GM18867 (cell line): ENCODE measurements around the gene DDX54.

ENCODE experiments used
- ATAC-seq: cut with Tn5 transposase; IDR thresholded peaks from one replicate; pipeline ENCODE4 v1.9.1; 2021; ENCODE audit warnings: mild to moderate bottlenecking, moderate library complexity; ENCODE audit not compliant: unreplicated experiment

Gene DDX54

DNA sequence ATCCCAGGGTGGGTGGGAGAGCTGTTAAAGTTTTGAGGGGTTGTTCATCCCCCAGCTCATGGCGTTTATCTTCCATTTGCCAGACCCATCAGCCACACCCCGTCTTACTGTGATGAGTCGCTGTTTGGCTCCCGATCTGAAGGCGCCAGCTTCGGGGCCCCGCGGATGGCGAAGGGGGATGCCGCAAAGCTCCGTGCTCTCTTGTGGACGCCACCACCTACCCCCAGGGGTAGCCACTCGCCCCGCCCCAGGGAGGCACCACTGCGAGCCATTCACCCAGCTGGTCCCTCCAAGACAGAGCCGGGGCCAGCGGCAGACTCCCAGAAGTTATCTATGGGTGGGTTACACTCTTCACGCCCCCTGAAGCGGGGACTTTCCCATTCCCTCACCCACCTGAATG is 5.9 kb upstream of the DDX54 start:
- no peak for ATAC-seq

DNA sequence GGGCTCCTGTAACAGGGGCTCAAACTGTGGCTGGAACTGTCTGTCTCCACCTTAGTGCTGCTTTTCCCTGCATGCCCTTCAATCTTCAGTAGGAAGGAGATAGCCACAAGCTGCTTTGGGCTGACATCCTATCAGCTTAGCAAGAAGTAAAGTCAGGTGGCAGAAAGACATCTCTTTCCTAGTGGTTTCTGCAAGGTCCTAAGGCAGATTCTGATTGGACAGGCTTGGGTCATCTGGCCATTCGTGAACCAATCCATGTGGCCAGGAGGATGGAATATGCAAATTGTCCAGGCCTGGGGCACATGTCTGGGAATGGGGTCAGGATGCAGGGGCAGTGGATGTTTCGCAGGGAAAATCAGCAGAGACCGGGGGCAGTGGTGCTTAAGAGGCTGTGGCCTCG is 5.5 kb upstream of the DDX54 start:
- ATAC-seq: no peak

DNA sequence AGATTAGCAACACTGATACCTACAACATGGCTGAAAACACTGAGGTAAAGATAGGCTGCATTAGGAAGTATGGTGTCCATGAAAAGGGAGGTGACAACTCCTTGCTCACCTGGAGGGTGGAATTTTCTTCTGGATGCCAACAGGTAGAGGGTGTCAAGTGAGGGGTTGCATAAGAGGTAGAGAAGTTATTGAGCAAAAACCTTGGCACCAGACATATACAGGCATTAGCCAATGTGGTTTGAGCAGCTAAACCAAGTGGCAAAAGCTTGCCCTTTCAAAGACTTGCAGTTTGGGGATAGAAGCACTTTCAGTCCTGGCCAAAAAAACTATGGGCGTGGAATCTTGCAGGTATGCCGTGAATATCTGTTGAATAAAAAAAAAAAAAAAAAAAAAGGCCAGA is 4.1 kb upstream of the DDX54 start:
- no peak for ATAC-seq

DNA sequence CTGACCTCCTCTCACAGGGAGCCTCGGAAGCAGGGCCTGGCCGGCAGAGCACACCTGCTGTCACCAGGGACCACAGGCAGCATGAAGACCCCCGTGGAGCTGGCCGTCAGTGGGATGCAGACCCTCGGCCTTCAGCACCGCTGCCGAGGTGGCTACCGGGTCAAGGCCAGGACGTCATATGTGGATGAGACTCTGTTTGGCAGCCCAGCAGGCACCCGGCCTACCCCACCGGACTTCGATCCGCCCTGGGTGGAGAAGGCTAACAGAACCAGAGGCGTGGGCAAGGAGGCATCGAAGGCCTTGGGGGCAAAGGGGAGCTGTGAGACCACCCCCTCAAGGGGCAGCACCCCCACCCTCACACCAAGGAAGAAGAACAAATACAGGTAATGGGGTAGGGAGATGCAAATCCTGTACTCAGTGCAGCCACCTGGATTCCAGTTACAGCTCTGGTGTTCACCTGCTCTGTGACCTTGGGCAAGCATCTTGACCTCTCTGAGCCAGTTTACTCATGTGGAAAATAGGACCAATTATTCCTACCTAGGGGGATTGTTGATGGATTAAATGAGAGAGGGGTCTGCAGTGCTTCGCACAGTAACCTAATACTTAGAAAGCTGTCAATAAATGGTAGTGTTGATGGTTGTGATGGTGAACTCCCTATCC is 1.5 kb upstream of the DDX54 start:
- no peak for ATAC-seq

DNA sequence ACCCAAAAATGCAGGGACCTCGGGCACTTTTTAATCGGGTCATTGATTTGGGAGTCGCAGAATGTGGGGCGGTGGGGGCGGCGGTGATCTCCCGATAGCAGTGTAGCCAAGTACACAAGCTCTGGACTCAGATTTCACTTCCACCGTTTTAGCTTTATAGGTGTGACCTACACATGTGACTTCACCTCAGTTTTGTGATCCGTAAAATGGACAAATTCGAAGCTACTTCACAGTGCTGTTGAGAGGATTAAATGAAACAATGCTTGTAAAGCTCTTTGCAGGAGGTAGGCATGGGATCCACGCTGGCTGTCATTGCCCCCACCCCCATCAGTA is 721 bp upstream of the DDX54 start:
- ATAC-seq: no peak

DNA sequence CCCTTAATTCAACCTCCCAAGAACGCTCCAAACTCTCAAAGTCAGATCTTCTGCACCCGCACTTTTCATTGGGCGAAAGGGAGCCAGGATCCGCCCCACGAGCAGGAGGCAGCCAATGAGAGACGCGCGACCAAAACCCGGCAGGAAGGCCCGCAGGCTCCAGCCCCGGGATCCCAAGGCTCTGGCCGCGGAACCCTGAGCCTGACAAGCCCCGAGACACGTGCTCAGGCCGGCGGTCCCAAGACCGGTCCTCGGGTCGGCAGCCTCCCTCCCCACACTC is 438 bp downstream of the DDX54 start:
- peak; percentile 71 for ATAC-seq

DNA sequence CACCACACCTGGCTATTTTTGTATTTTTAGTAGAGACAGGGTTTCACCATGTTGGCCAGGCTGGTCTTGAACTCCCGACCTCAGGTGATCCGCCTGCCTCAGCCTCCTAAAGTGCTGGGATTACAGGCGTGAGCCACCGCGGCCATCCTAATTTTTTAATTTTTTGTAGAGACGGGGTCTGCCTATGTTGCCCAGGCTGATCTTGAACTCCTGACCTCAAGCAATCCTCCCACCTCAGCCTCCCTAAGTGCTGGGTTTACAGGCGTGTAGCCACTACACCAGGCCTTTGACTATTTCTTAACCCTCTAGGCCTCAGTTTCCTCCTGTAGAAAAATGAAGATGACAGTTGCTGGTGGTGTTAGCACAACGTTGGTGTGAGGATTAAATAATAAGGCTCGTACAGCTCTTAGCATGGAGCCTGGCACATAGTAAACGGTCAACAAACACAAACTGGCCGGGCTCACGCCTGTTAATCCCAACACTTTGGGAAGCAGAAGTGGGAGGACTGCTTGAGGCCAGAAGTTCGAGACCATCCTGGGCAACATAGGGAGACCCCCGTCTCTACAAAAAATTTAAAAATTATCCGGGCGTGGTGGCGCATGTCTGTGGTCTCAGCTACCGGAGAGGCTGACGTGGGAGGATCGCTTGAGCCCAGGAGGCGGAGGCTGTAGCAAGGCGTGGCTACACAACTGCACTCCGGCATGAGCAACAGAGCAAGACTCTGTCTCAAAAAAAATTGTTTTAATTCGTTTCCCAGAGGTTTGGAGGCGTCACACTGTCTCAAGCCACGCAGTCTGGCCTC is 979 bp downstream of the DDX54 start:
- ATAC-seq: peak; percentile 52

DNA sequence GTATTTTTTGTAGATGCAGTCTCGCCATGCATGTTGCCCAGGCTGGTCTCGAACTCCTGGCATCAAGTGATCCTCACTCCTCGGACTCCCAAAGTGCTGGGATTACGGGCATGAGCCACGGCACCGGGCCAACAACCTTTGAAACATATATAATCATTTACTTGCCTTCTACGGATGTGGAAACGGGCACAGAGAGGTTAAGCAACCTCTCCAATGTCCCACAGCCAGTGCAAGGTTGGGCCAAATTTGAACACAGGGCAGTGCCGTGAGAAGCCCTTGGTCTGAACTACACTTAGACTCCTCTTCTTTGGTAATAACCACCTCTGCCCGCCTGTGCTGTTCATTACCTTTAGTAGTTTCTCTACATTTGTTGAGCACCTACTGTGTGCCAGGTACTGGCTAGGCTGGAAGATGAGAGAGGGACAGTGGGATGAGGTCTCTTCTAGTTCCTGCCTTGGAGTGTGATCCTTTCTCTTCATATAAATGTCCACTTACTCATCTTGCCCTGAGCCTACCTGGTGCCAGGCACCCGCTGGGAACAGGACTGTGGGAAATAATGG is 2.2 kb downstream of the DDX54 start:
- no peak for ATAC-seq

DNA sequence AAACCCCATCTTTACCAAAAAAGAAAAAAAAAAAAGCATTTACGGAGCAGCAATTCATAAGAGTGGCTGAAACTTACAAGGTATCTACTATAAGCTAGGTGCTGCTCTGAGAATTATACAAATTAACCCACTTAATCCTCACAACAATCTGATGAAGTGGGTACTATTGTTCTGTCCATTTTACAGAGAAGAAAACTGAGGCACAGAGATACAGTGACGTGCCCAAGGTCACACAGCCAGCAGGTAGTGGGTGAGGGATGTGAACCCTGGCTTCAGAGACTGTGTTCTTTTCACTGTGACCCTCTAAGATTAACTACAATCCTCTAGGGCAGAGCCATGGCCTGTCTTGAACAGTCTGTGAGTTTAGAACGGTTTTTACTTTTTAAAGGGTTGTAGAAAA is 3.3 kb downstream of the DDX54 start:
- ATAC-seq: no peak

DNA sequence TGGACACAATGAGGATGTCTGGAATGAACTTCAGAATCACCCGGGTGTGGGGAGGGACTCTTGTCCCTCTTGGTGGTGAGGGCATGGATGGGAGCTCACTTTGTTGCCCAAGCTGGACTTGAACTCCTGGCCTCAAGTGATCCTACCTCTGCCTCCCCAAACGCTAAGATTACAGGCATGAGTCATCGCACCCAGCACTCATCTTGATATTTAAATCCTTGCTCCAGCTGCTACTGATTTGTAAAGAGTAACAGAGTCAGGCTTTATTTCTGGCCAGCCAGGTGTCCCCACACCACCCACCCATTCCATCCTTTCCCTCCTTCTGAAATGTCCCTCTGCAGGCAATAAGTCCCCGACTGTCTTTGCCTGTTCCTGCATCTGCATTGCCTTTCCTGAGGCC is 4.9 kb downstream of the DDX54 start:
- no peak for ATAC-seq

DNA sequence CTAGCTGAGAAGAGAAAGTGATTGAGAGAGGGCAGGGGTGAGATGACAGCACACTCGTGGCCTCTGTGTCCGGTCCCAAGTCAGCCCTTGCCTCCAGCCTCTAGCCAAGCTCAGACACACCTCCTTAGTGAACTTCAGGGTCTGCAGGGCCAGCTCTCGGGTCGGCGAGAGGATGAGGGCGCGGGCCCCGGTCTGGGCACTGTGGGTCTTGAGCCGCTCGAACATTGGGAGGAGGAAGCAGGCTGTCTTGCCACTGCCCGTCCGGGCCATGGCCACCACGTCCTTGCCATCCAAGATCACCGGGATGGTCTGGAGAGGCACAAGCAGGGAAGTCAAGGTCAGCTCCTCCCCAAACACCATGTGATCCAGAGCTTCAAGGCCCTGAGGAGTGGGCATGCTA is 6.3 kb downstream of the DDX54 start:
- no peak for ATAC-seq

DNA sequence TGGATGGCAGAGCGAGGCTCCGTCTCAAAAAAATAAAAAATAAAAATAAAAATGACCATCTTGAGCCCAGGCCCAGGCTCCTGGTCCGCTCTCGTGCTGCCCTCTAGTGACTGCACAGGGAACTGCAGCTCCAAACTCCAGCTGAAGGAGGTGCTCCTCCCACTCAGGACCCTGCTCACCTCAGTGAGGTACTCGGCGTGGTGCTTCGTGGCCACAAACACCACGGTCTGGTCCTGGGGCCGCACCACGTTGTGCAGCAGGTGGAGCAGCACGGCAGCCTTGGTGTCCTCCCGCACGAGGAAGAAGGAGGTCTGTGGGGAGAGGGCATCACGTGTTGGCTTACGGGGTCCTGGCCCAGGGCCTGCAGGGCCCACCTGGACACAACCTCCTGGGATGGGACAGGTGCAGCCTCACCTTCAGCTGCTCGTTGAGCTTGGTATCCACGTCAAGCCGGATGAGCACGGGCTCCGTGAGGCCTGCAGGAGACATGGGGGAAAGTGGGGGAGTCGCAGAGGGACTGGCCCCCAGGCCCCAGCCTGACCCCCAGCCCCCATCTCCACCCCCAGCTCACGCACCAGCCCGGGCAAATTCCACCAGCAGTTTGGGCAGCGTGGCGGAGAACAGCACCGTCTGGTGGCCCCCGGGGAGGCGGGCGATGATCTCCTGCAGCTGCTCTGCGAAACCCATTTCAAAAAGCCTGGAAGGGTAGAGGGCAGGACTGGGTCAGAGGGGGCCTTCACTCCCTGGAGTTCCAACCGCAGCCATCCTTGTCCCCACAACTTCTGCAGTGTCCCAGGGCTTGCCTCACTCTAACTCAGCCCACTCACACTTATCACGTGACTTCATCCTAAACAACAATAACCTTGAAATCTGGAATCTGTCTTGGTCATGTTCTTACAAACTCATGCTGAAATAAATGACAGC is 10.6 kb downstream of the DDX54 start:
- ATAC-seq: no peak

DNA sequence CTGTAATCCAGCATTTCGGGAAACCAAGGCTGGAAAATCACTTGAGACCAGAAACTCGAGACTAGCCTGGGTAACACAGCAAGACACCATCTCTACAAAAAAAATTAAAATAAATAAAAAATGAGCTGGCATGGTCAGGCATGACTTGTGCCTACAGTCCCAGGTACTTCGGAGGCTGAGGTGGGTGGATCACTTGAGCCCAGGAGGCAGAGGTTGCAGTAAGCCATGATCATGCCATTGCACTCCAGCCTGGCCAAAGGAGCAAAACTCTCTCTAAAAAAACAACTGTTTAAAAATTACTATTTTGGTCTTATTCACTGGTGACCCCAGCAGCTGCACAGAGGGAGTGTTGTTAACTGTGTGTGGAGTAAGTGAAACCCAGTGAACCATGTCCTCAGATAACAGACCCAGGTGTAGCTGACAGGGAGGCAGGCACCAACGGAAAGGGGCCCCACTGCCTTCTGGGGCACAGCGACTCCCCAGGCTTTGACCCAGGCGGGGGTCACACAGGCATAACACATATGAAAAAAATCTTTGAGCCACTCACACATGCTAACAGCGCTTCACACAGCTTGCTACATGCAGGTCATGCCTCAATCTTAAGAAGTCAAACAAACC is 12.1 kb downstream of the DDX54 start:
- no peak for ATAC-seq

DNA sequence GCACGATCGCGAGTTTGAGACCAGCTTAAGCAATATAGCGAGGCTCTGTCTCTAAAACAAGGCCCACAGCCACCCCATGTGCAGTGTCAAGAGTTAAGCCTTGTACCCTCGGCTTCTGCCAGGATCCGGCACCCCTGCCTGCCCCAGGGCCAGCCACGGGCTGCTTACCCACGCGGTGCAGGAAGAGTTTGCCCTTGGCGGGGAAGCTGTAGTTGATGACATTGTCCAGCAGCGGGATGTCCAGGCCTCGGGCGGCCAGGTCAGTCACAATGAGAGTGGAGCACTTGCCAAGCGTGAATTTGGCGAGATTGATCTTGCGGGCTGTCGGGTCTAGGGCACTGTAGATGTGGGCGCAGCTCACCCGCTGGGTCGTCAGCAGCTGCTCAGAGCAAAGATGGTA is 13.1 kb downstream of the DDX54 start:
- ATAC-seq: no peak

DNA sequence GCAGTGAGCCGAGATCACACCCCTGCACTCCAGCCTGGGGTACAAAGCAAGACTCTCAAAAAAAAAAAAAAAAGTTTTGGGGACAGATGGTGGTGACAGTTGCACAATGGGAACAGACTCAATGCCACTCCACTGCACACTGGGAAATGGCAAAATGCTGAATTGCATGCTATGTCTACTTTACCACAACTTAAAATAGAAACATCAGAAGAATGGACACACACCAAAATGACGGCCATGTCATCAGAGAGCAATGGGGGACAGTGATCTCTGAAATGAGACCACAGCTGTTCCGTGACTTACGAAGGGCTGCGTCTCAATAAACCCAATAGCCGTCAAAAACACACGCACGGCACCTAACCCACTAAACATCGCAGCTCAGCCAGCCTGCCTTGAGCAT is 13.7 kb downstream of the DDX54 start:
- no peak for ATAC-seq

DNA sequence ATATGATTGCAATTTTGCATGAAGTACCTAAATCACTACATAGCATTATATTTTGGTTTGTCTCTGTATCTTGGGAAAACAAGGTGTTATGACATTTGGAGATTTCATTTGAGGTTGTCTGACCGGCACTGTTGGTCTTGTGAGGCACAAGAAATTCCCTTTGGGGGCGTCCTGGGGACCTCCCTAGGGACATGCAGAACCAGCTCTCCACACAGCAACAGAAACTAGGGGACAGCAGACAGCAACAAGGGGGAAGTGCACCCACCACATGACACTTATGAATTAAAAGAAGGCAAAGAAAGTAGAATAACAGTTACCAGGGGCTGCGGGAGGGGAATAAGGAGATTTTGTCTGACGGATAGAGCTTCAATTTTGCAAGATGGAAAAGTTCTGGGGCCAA is 14.4 kb downstream of the DDX54 start:
- no peak for ATAC-seq

DNA sequence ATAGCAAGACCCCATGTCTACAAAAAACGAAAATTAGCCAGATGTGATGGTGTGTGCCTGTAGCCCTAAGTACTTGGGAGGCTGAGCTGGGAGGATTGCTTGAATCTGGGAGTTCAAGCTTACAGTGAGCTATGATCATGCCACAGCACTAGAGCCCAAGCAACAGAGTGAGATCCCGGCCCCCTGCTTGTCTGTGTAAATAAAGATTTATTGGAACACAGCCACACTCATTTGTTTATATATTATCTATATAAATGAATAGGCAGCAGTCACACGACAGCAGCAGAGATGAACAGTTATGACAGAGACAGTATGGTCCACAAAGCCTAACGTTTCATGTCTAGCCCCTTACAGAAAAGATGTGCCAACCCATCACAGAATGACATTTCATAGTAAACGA is 14.8 kb downstream of the DDX54 start:
- ATAC-seq: no peak

DNA sequence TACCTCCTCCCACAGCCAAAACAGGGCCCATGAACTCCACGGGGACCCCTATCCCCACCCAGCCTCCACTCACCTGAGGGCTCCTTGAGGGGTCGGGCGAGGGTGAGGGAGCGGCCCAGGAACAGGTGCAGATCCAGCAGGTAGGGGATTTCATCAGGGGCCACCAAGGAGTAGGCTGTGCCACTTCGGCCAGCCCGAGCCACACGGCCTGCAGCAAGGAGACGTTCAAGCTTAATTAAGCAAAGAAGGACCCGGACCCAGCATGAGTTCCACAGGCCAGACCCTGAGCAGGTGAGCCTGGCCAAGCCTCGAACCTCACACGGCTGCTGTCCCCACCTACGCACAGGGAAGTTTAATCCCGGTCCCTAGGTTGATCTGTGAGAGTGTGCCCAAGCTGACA is 15.6 kb downstream of the DDX54 start:
- no peak for ATAC-seq

DNA sequence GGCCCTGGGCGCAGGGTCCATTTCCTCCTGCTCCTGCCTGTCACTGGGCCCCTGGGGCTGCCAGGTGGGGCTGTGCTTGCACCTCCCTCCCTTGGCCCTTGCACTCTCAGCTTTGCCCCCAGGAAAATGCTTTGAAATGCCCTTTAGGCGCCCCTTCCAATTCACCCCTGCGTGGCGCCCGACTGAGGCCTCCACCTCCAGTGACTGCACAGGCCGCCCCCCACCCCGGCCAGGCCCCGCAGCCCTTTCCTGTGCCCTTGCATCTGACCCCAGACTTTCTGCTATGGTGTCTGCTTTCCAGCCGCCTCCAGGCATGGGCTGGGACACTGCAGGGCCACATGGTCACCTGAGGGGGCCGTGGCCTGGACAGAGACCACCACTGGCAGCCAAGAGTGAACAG is 17.4 kb downstream of the DDX54 start:
- no peak for ATAC-seq

DNA sequence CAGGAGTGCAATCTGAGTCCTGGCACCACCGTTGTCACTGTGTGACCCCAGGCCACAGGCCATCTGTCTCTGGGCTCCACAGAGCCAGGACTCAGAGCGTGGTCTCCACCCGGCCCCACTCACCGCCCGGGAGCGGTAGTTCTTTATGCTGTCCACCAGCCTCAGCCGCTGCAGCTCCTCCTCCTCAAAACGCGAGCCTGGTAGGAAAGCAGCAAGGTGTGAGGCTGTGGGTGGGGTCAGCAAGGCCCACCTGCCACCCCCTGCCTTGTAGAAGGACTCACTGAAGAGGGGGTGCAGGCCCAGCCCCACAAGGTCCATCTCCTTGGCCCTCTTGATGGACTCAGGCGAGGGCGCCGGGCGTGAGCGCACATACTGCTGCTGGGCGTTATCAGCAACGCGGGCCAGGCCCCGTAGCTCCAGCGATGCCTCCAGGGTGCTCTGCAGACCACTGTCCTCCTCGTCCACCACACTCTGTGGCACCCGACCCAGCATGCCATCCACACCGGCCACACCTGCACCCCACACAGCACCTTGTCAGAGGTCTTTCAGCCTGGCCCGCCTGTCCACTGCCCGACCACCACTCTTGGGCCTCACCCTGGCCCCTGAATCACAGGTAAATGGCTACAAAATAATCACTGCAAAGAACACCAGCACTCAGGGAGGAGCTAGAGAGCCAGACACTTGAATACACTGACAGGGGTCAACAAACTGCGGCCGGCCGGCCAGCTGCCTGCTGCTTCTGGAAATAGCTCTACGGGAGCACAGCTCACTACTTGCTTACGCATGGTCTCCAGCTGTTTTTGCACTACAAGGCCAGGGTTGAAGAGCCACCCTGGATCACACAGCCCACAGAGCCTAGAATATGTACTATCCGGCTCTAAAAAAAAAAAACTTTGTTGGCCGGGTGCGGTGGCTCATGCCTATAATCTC is 19.5 kb downstream of the DDX54 start:
- no peak for ATAC-seq
